A673 (cell line): ENCODE measurements around the gene BTBD6.

Source experiments
- EZH2 ChIP-seq: fragments of 200-600 bp; sonication (generic); IDR thresholded peaks from 2 replicates; pipeline ENCODE4 v1.6.1; 2017; ENCODE audit warnings: borderline replicate concordance, low read depth, mild to moderate bottlenecking, mixed read lengths, antibody characterized with exemption, low read length; ENCODE audit not compliant: poor library complexity, severe bottlenecking
- TF ChIP-seq, protein P1 (sequence below): fragments of 300-800, 200-600 bp; sonication (generic); conservative IDR thresholded peaks from 2 replicates; pipeline ENCODE4 v1.5.1; 2017; ENCODE audit warnings: low read depth, mild to moderate bottlenecking, antibody characterized with exemption, low read length, moderate library complexity, mixed read lengths

- TF ChIP-seq, protein P1, sequence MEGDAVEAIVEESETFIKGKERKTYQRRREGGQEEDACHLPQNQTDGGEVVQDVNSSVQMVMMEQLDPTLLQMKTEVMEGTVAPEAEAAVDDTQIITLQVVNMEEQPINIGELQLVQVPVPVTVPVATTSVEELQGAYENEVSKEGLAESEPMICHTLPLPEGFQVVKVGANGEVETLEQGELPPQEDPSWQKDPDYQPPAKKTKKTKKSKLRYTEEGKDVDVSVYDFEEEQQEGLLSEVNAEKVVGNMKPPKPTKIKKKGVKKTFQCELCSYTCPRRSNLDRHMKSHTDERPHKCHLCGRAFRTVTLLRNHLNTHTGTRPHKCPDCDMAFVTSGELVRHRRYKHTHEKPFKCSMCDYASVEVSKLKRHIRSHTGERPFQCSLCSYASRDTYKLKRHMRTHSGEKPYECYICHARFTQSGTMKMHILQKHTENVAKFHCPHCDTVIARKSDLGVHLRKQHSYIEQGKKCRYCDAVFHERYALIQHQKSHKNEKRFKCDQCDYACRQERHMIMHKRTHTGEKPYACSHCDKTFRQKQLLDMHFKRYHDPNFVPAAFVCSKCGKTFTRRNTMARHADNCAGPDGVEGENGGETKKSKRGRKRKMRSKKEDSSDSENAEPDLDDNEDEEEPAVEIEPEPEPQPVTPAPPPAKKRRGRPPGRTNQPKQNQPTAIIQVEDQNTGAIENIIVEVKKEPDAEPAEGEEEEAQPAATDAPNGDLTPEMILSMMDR: peak; percentile 83
- no peak for TF ChIP-seq EZH2
Measured at GRCh38 chr14:105281371-105282097, 33.2 kb downstream of the BTBD6 start.
